Body of pancreas (tissue), 4 donors: ENCODE results near the gene TEX14. TPM values are rescaled to one million over a fixed set of nuclear protein-coding genes. Genes with fewer than 3 reads are reported as not detected.
"Not testable (repeated sequence)": the region's sequence is repeated elsewhere in the genome, so short reads cannot be mapped to it uniquely, and the experiment has no call there.

ENCODE experiments used
- ATAC-seq: fragments of 150-250 bp; one replicate; pipeline ENCODE4 v1.9.1; 2016
- DNase-seq, 4 donors: peaks; one replicate each; pipeline ENCODE4 v3.0.0-alpha.2; 2019
- H3K27ac ChIP-seq, 4 donors: fragments of 200-600 bp; sonication (generic); 1 replicate in 3 of 4; 2 replicates in 1 of 4; pipeline versions ENCODE4 v1.5.1 to v1.6.1; 2016 to 2019; ENCODE audit warnings: mild to moderate bottlenecking in 1 of 4, mixed read lengths in 1 of 4, moderate library complexity in 1 of 4
- H3K27me3 ChIP-seq, 2 donors: fragments of 200-600 bp; sonication (generic); one replicate each; pipeline ENCODE4 v1.6.0; 2016; ENCODE audit warnings: mild to moderate bottlenecking in 1 of 2
- H3K36me3 ChIP-seq, 2 donors: fragments of 200-600 bp; sonication (generic); replicated peaks in 1 of 2; 2 replicates each; pipeline ENCODE4 v1.5.1; 2016; ENCODE audit warnings: low read depth in 2 of 2; ENCODE audit not compliant: insufficient read depth in 1 of 2
- H3K4me1 ChIP-seq: fragments of 200-600 bp; sonication (generic); one replicate; pipeline ENCODE4 v1.6.0; 2016
- H3K4me3 ChIP-seq, 2 donors: fragments of 200-600 bp; sonication (generic); 1 replicate in 1 of 2; 2 replicates in 1 of 2; pipeline ENCODE4 v1.5.1; 2016 to 2019
- H3K9me3 ChIP-seq, 3 donors: fragments of 200-600 bp; sonication (generic); 1 replicate in 2 of 3; 2 replicates in 1 of 3; pipeline ENCODE4 v1.5.1; 2016
- CTCF ChIP-seq, 7 experiments: fragments of 450-650 bp in 4 of 7; fragments of 200-600 bp in 3 of 7; sonication (generic) in 3 of 7; IDR thresholded peaks; one replicate each; pipeline ENCODE4 v1.5.1; 2016 to 2019; ENCODE audit warnings: antibody characterized with exemption in 7 of 7
- POLR2A ChIP-seq, 3 donors: fragments of 450-650 bp; IDR thresholded peaks; one replicate each; pipeline ENCODE4 v1.6.1; 2016; ENCODE audit warnings: antibody characterized with exemption in 3 of 3, mild to moderate bottlenecking in 2 of 3
- WGBS, 2 donors: methylation state at CpG; one replicate each; pipeline ENCODE4 v1.1.5; 2017; 5-methylcytosine and 5-hydroxymethylcytosine counted together
- intact Hi-C: fragments of 100-400 bp; cut with DNase I; formaldehyde crosslinking; loops from one replicate; pipeline ENCODE4 v1.15.1; 2023
- total RNA-seq, 2 donors: library from RNA; depleted of rRNA; stranded (reverse); fragments of >200 nt; gene quantifications; one replicate each; pipeline ENCODE4 v1.1.0, GENCODE V29; 2016

TEX14 gene
- total RNA-seq, 2 donors from 2014 or later: 0.26 TPM; not detected in 1

DNA sequence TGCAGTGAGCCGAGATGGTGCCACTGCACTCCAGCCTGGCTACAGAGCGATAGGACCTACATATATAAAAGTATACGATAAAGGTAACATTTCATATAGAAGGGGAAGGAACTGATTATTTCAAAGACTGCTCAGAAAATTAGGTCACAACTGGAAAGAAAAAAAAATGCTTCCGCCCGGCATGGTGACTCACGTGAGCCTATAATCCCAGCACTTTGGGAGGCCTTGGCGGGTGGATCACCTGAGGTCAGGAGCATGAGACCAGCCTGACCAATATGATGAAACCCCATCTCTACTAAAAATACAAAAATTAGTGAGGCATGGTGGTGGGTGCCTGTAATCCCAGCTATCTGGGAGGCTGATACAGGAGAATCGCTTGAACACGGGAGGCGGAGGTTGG, 7.8 kb downstream of the TEX14 start:
- Histone ChIP-seq H3K36me3 (no peaks in the 10 kb centered on the region), H3K27me3 (no peaks in the 10 kb centered on the region), H3K4me1 (no peaks in the 10 kb centered on the region), H3K4me3 (no peak overlapping the region), H3K9me3 (no peaks in the 10 kb centered on the region), H3K27ac (no peak overlapping the region)
- TF ChIP-seq POLR2A (IDR thresholded peaks at IDR 0.05): no peak
- no peak for TF ChIP-seq CTCF (IDR thresholded peaks at IDR 0.05)
- intact Hi-C loops: no loop called here
- DNase-seq (no peak), ATAC-seq (no peak)
- 74 to 78% methylated on average over 9 to 10 of the region's 10 CpGs for WGBS, 2 donors

DNA sequence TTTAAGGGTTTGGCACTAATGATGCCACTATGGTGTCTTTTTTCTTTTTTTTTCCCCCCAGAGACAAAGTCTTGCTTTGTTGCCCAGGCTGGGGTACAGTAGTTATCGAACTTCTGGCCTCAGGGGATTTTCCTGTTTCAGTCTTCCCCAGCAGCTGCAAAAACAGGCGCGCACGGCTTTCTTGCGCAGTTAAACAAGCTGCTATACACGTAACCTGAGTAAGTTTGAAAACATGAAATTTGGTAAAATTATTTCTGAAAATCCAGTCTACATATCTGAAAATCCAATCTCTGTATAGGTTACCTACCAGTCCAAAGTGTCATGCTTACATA, 11.8 kb downstream of the TEX14 start:
- intact Hi-C loops: no loop called here
- no peak for ATAC-seq

GRCh38 chr17:58679263-58680037, 12.4 kb downstream of the TEX14 start:
- no peak overlapping the region for H3K4me3 ChIP-seq
- no peaks in the 10 kb centered on the region for H3K36me3 ChIP-seq
- no peak overlapping the region for H3K27ac ChIP-seq
- H3K4me1 ChIP-seq: no peaks in the 10 kb centered on the region
- H3K9me3 ChIP-seq: no peaks in the 10 kb centered on the region
- WGBS, 2 donors: 53 to 54% methylated on average over 12 of the region's 12 CpGs
- TF ChIP-seq CTCF (IDR thresholded peaks at IDR 0.05): no peak
- TF ChIP-seq POLR2A (IDR thresholded peaks at IDR 0.05): no peak
- H3K27me3 ChIP-seq: no peaks in the 10 kb centered on the region
- no peak for ATAC-seq
- no peak for DNase-seq
- intact Hi-C loops: no loop called here

More for the DNA sequence above, 11.8 kb downstream of the TEX14 start:
- 84 to 89% methylated on average over 6 of the region's 6 CpGs for WGBS, 2 donors
- H3K9me3 ChIP-seq: no peaks in the 10 kb centered on the region
- no peaks in the 10 kb centered on the region for H3K4me1 ChIP-seq
- TF ChIP-seq CTCF (IDR thresholded peaks at IDR 0.05): no peak
- no peak for TF ChIP-seq POLR2A (IDR thresholded peaks at IDR 0.05)
- no peak for DNase-seq
- H3K27me3 ChIP-seq: no peaks in the 10 kb centered on the region
- H3K4me3 ChIP-seq: no peak overlapping the region
- no peaks in the 10 kb centered on the region for H3K36me3 ChIP-seq
- no peak overlapping the region for H3K27ac ChIP-seq

- H3K9me3 ChIP-seq, ATAC-seq, H3K27me3 ChIP-seq, H3K4me3 ChIP-seq, H3K27ac ChIP-seq, H3K4me1 ChIP-seq, DNase-seq, intact Hi-C loops, H3K36me3 ChIP-seq: not testable (repeated sequence)
- 77 to 82% methylated on average over 5 of the region's 5 CpGs for WGBS, 2 donors
These were observed 13.6 kb downstream of the TEX14 start for GRCh38 chr17:58678287-58678686.

GRCh38 chr17:58677194-58677880, 14.5 kb downstream of the TEX14 start:
- 46 to 52% methylated on average over 4 of the region's 4 CpGs for WGBS, 2 donors
- Histone ChIP-seq H3K36me3 (no peaks in the 10 kb centered on the region), H3K27me3 (no peaks in the 10 kb centered on the region), H3K27ac (no peak overlapping the region), H3K4me3 (no peak overlapping the region), H3K4me1 (no peaks in the 10 kb centered on the region), H3K9me3 (no peaks in the 10 kb centered on the region)
- intact Hi-C loops: no loop called here
- ATAC-seq (no peak), DNase-seq (no peak)
- TF ChIP-seq POLR2A (IDR thresholded peaks at IDR 0.05) (no peak), CTCF (IDR thresholded peaks at IDR 0.05) (no peak)
